H9 (cell line): Measurements from ENCODE around the gene EPN1. TPM values are rescaled to one million over a fixed set of nuclear protein-coding genes. Genes with fewer than 3 reads are reported as not detected.
"Not testable (repeated sequence)": the region's sequence is repeated elsewhere in the genome, so short reads cannot be mapped to it uniquely, and the experiment has no call there.

Source experiments
- DNase-seq: peaks from one replicate; pipeline ENCODE4 v3.0.0-alpha.2; 2017
- H2AFZ ChIP-seq: one replicate; pipeline ENCODE4 v1.6.1; 2013; ENCODE audit warnings: mild to moderate bottlenecking, low read length, control low read depth, moderate library complexity
- H2AK5ac ChIP-seq: 2 replicates; pipeline ENCODE4 v1.6.1; 2013; ENCODE audit warnings: low read length, control low read depth, mixed read lengths; ENCODE audit not compliant: insufficient read length
- H2BK120ac ChIP-seq: one replicate; pipeline ENCODE4 v1.6.1; 2013; ENCODE audit warnings: low read depth, mild to moderate bottlenecking, low read length, control low read depth, inconsistent platforms; ENCODE audit not compliant: poor library complexity, severe bottlenecking
- H2BK12ac ChIP-seq: 2 replicates; pipeline ENCODE4 v1.6.1; 2013; ENCODE audit warnings: low read length, control low read depth, mixed read lengths, low read depth; ENCODE audit not compliant: insufficient read length
- H2BK15ac ChIP-seq: 2 replicates; pipeline ENCODE4 v1.6.1; 2013; ENCODE audit warnings: low read depth, low read length, control low read depth
- H2BK20ac ChIP-seq: one replicate; pipeline ENCODE4 v1.6.1; 2013; ENCODE audit warnings: low read depth, mild to moderate bottlenecking, low read length, control low read depth, inconsistent platforms; ENCODE audit not compliant: poor library complexity, severe bottlenecking
- H2BK5ac ChIP-seq: 2 replicates; pipeline ENCODE4 v1.6.1; 2013; ENCODE audit warnings: low read length, control low read depth, mixed read lengths; ENCODE audit not compliant: insufficient read length
- H3K14ac ChIP-seq: 2 replicates; pipeline ENCODE4 v1.6.1; 2013; ENCODE audit warnings: low read length, control low read depth; ENCODE audit not compliant: insufficient read depth
- H3K18ac ChIP-seq: 2 replicates; pipeline ENCODE4 v1.6.1; 2013; ENCODE audit warnings: low read depth, mild to moderate bottlenecking, mixed read lengths, low read length, control low read depth; ENCODE audit not compliant: insufficient read length
- H3K23ac ChIP-seq: 2 replicates; pipeline ENCODE4 v1.6.1; 2013; ENCODE audit warnings: low read length, control low read depth, mixed read lengths, low read depth; ENCODE audit not compliant: insufficient read length
- H3K23me2 ChIP-seq: 2 replicates; pipeline ENCODE4 v1.6.1; 2013; ENCODE audit warnings: low read depth, mild to moderate bottlenecking, mixed read lengths, low read length, control low read depth; ENCODE audit not compliant: insufficient read length, poor library complexity, severe bottlenecking
- H3K27ac ChIP-seq: 2 replicates; pipeline ENCODE4 v1.5.1; 2013; ENCODE audit warnings: low read length, control low read depth, mixed read lengths, low read depth; ENCODE audit not compliant: insufficient read length
- H3K27me3 ChIP-seq: 2 replicates; pipeline ENCODE4 v1.6.1; 2013; ENCODE audit warnings: low read length, control low read depth, inconsistent platforms; ENCODE audit not compliant: insufficient read depth
- H3K4ac ChIP-seq: 2 replicates; pipeline ENCODE4 v1.6.1; 2013; ENCODE audit warnings: low read depth, mild to moderate bottlenecking, control low read depth, inconsistent platforms, low read length, moderate library complexity
- H3K4me1 ChIP-seq: 2 replicates; pipeline ENCODE4 v1.6.1; 2013; ENCODE audit warnings: low read length, control low read depth, inconsistent platforms; ENCODE audit not compliant: insufficient read depth
- H3K4me2 ChIP-seq: 2 replicates; pipeline ENCODE4 v1.6.1; 2013; ENCODE audit warnings: low read length, control low read depth, mixed read lengths; ENCODE audit not compliant: insufficient read length, insufficient read depth
- H3K56ac ChIP-seq: 2 replicates; pipeline ENCODE4 v1.6.1; 2013; ENCODE audit warnings: low read depth, mild to moderate bottlenecking, mixed read lengths, low read length, control low read depth; ENCODE audit not compliant: insufficient read length
- H3K79me1 ChIP-seq: 2 replicates; pipeline ENCODE4 v1.6.1; 2013; ENCODE audit warnings: low read depth, mild to moderate bottlenecking, moderate library complexity, low read length, control low read depth, inconsistent platforms; ENCODE audit not compliant: insufficient read depth, poor library complexity, severe bottlenecking
- H3K79me2 ChIP-seq: 2 replicates; pipeline ENCODE4 v1.6.1; 2013; ENCODE audit warnings: low read length, control low read depth, inconsistent platforms; ENCODE audit not compliant: insufficient read depth
- H3K9ac ChIP-seq: 2 replicates; pipeline ENCODE4 v1.6.1; 2013; ENCODE audit warnings: low read length, control low read depth, mixed read lengths; ENCODE audit not compliant: insufficient read length; ENCODE audit errors: extremely low read depth
- H3K9me3 ChIP-seq: one replicate; pipeline ENCODE4 v1.6.1; 2013; ENCODE audit warnings: low read depth, low read length, inconsistent platforms; ENCODE audit not compliant: control insufficient read depth
- H3T11ph ChIP-seq: one replicate; pipeline ENCODE4 v1.6.1; 2013; ENCODE audit warnings: mild to moderate bottlenecking, low read length, control low read depth, inconsistent platforms
- H4K20me1 ChIP-seq: one replicate; pipeline ENCODE4 v1.6.1; 2013; ENCODE audit not compliant: control insufficient read depth, insufficient read length, insufficient read depth
- H4K5ac ChIP-seq: 2 replicates; pipeline ENCODE4 v1.6.1; 2013; ENCODE audit warnings: low read depth, mild to moderate bottlenecking, mixed read lengths, low read length, control low read depth; ENCODE audit not compliant: insufficient read length
- H4K8ac ChIP-seq: replicated peaks from 2 replicates; pipeline ENCODE4 v1.6.1; 2013; ENCODE audit warnings: low read length, control low read depth, mixed read lengths, low read depth; ENCODE audit not compliant: insufficient read length
- H4K91ac ChIP-seq: 2 replicates; pipeline ENCODE4 v1.6.1; 2013; ENCODE audit warnings: low read depth, mild to moderate bottlenecking, moderate library complexity, mixed read lengths, low read length, control low read depth; ENCODE audit not compliant: insufficient read length
- H3K27ac Mint-ChIP-seq, 3 experiments: 2 replicates in 2 of 3; 3 replicates in 1 of 3; pipeline ENCODE4 v1.8.0; 2020 to 2021; ENCODE audit warnings: mixed read lengths in 3 of 3, mild to moderate bottlenecking in 1 of 3, moderate library complexity in 1 of 3
- H3K27me3 Mint-ChIP-seq: 2 replicates; pipeline ENCODE4 v1.8.0; 2021; ENCODE audit warnings: low read depth, mild to moderate bottlenecking, moderate library complexity, mixed read lengths
- H3K36me3 Mint-ChIP-seq, 3 experiments: 2 replicates in 2 of 3; 3 replicates in 1 of 3; pipeline ENCODE4 v1.8.0; 2020 to 2021; ENCODE audit warnings: low read depth in 3 of 3, mixed read lengths in 3 of 3; ENCODE audit not compliant: insufficient read depth in 1 of 3
- H3K4me1 Mint-ChIP-seq, 2 experiments: 2 replicates each; pipeline ENCODE4 v1.8.0; 2020; ENCODE audit warnings: mixed read lengths in 2 of 2
- H3K4me3 Mint-ChIP-seq, 2 experiments: 2 replicates in 1 of 2; 3 replicates in 1 of 2; pipeline ENCODE4 v1.8.0; 2020 to 2021; ENCODE audit warnings: mild to moderate bottlenecking in 2 of 2, mixed read lengths in 2 of 2, moderate library complexity in 1 of 2
- H3K9me3 Mint-ChIP-seq, 2 experiments: 2 replicates in 1 of 2; 3 replicates in 1 of 2; pipeline ENCODE4 v1.8.0; 2020; ENCODE audit warnings: mild to moderate bottlenecking in 2 of 2, mixed read lengths in 2 of 2, moderate library complexity in 1 of 2
- WGBS: extraction: QIAGEN DNeasy Blood & Tissue Kit; methylation state at CpG from one replicate; pipeline ENCODE4 v1.1.7; 2013; ENCODE audit warnings: missing lambda C conversion rate, low lambda C conversion rate, mixed read lengths; ENCODE audit not compliant: insufficient read length; ENCODE audit errors: extremely low coverage; 5-methylcytosine and 5-hydroxymethylcytosine counted together
- total RNA-seq: library from RNA; stranded (reverse); gene quantifications from 2 replicates; pipeline ENCODE4 v1.2.1, GENCODE V29; 2021
- TF ChIP-seq, protein P1 (sequence below): fragments of 200-600 bp; sonication (generic); conservative IDR thresholded peaks from 3 replicates; pipeline ENCODE4 v1.8.0; 2021; ENCODE audit warnings: antibody characterized with exemption, mild to moderate bottlenecking

Gene EPN1
- total RNA-seq, 1 experiment from 2014 or later: 159 TPM

DNA sequence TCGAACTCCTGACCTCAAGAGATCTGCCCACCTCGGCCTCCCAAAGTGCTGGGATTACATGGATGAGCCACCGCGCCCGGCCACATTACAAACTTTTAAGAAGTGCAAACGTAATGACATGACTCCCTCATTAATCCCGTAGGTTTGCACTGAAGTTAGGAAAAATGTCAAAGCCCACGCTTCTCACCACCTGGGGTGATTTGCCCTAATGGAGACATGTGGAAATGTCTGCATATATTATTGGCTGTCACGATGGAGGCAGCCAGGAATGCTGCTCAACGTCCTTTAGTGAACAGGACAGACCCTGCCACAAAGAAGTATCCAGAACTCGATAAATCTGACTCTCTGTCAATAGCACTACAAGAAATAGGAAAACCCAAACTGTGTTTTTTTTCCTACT lies 42.2 kb downstream of the EPN1 start:
- H4K5ac ChIP-seq: no peak overlapping the region
- WGBS: no CpG with 5 or more reads among the region's 11 CpGs
- H3K4me1 Mint-ChIP-seq: no peaks in the 10 kb centered on the region
- no peak overlapping the region for H3K4ac ChIP-seq
- no peak overlapping the region for H3T11ph ChIP-seq
- no peak overlapping the region for H3K18ac ChIP-seq
- TF ChIP-seq, protein P1, sequence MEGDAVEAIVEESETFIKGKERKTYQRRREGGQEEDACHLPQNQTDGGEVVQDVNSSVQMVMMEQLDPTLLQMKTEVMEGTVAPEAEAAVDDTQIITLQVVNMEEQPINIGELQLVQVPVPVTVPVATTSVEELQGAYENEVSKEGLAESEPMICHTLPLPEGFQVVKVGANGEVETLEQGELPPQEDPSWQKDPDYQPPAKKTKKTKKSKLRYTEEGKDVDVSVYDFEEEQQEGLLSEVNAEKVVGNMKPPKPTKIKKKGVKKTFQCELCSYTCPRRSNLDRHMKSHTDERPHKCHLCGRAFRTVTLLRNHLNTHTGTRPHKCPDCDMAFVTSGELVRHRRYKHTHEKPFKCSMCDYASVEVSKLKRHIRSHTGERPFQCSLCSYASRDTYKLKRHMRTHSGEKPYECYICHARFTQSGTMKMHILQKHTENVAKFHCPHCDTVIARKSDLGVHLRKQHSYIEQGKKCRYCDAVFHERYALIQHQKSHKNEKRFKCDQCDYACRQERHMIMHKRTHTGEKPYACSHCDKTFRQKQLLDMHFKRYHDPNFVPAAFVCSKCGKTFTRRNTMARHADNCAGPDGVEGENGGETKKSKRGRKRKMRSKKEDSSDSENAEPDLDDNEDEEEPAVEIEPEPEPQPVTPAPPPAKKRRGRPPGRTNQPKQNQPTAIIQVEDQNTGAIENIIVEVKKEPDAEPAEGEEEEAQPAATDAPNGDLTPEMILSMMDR: no peak
- DNase-seq: no peak
- no peak overlapping the region for H2AFZ ChIP-seq
- H3K27ac ChIP-seq: no peak overlapping the region
- H3K56ac ChIP-seq: no peak overlapping the region
- no peak overlapping the region for H2AK5ac ChIP-seq
- no peak overlapping the region for H3K23ac ChIP-seq
- no peak overlapping the region for H2BK120ac ChIP-seq
- no peak overlapping the region for H3K4me2 ChIP-seq
- H2BK15ac ChIP-seq: no peak overlapping the region
- H4K20me1 ChIP-seq: no peaks in the 10 kb centered on the region
- no peak overlapping the region for H2BK12ac ChIP-seq
- no peak overlapping the region for H3K14ac ChIP-seq
- H3K9me3 ChIP-seq: peaks cover 85% of the 10 kb centered on the region
- H3K4me3 Mint-ChIP-seq: no peak overlapping the region
- no peaks in the 10 kb centered on the region for H3K4me1 ChIP-seq
- H3K36me3 Mint-ChIP-seq: peaks cover 14 to 40% (median 15%) of the 10 kb centered on the region in 3 experiments
- H4K91ac ChIP-seq: no peak overlapping the region
- H2BK5ac ChIP-seq: no peak overlapping the region
- no peaks in the 10 kb centered on the region for H3K23me2 ChIP-seq
- H3K9me3 Mint-ChIP-seq: peaks cover 89 to 94% of the 10 kb centered on the region in 2 experiments
- no peaks in the 10 kb centered on the region for H3K79me1 ChIP-seq
- no peak overlapping the region for H2BK20ac ChIP-seq
- H3K9ac ChIP-seq: no peak overlapping the region
- H3K27ac Mint-ChIP-seq: no peak overlapping the region
- H3K27me3 Mint-ChIP-seq: peaks cover 10% of the 10 kb centered on the region
- no peaks in the 10 kb centered on the region for H3K79me2 ChIP-seq
- no peaks in the 10 kb centered on the region for H3K27me3 ChIP-seq
- H4K8ac ChIP-seq: no peak overlapping the region

- not testable (repeated sequence) for H4K20me1 ChIP-seq, H4K5ac ChIP-seq, H3K27me3 Mint-ChIP-seq, H3K18ac ChIP-seq, H2BK15ac ChIP-seq, H2BK5ac ChIP-seq, H3K23me2 ChIP-seq, H3K4ac ChIP-seq, H2BK12ac ChIP-seq, H3K79me1 ChIP-seq, H3K4me2 ChIP-seq, H3K79me2 ChIP-seq, H3K9ac ChIP-seq, H3K56ac ChIP-seq, H2AK5ac ChIP-seq, H2BK120ac ChIP-seq, H4K8ac ChIP-seq, H3K27me3 ChIP-seq, H2BK20ac ChIP-seq, H2AFZ ChIP-seq, H3K4me1 ChIP-seq, H4K91ac ChIP-seq, H3K23ac ChIP-seq, DNase-seq, H3K27ac ChIP-seq, H3T11ph ChIP-seq, H3K4me1 Mint-ChIP-seq, H3K14ac ChIP-seq, H3K4me3 Mint-ChIP-seq, H3K27ac Mint-ChIP-seq
- peaks cover 82% of the 10 kb centered on the region for H3K9me3 ChIP-seq
- no CpG with 5 or more reads among the region's 13 CpGs for WGBS
- peaks cover 91 to 94% of the 10 kb centered on the region in 2 experiments for H3K9me3 Mint-ChIP-seq
- peaks cover 6 to 40% (median 11%) of the 10 kb centered on the region in 3 experiments for H3K36me3 Mint-ChIP-seq
Measured at GRCh38 chr19:55717879-55718711, 43.1 kb downstream of the EPN1 start.
